Erythroblast (primary cell): ENCODE data around the gene GH2.

Experiments used
- GATA1 ChIP-seq: IDR thresholded peaks from 2 replicates; pipeline ENCODE4 v1.6.1; 2011; ENCODE audit warnings: low read depth, mild to moderate bottlenecking, control low read depth, low read length, moderate library complexity
- POLR2A ChIP-seq: IDR thresholded peaks from 2 replicates; pipeline ENCODE4 v1.6.1; 2011; ENCODE audit warnings: mild to moderate bottlenecking, low read length

DNA sequence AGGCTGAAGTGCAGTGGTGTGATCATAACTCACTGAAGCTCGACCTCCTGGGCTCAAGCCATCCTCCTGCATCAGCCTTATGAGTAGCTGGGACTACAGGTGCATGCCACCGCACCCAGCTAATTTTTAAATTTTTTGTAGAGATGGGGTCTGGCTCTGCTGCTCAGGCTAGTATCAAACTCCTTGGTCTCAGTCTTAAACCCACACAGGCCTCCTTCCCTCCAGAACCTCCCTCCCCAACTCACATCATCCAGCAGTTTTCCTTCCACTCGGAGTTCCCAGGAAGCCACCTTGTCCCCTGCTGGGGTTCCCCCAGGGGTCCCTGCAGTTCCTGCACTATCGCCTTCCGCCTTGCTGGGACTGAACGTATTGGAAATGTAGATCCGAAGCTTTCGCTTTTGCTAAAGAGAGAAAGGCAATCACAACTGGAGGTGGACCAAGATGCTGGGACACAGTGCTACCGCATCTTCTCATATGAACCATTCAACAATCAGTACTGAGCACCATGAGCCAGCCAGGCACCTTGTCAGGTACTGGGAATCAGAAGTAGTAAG is 46.5 kb downstream of the GH2 start:
- TF ChIP-seq POLR2A (no peak), GATA1 (no peak)
